ENCODE data around the gene ELF4. TPM values are rescaled to one million over a fixed set of nuclear protein-coding genes. Genes with fewer than 3 reads are reported as not detected.

ELF4 gene
- total RNA-seq, 2 donors from 2014 or later: 6.5 to 6.9 TPM

DNA sequence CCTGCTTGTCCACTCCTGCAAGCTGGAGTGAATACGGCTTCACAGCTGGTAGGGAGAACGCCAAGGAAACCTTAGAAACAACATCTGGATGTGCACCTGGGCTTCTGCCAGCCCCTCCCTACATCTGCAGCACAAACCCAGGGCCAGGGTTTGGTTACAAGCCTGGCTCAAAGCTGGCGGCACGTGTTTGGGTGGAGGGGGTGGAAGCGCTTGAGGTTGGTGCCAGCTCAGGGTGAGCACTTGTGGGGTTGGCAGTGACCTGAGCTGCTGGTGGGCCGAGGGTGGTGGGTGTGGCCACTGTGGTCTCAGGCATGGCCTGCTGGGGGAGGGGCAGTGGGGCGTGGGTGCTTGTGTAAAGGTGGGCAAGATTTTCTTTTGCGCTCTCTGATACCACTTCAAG lies 15.6 kb downstream of the ELF4 start:
- DNase-seq (ENCODE audit: low spot score): no peak
- no peaks in the 10 kb centered on the region for H3K27me3 ChIP-seq (replicated peaks; ENCODE audit: insufficient read depth)
- H3K9me3 ChIP-seq: no peaks in the 10 kb centered on the region
- WGBS: 65% methylated on average over 5 of the region's 8 CpGs
- no peak overlapping the region for H3K27ac ChIP-seq
- no peaks in the 10 kb centered on the region for H3K36me3 ChIP-seq
- intact Hi-C loops (cut with DNase I): no loop called here
- H3K4me1 ChIP-seq (replicated peaks): no peaks in the 10 kb centered on the region
- TF ChIP-seq, protein P1, sequence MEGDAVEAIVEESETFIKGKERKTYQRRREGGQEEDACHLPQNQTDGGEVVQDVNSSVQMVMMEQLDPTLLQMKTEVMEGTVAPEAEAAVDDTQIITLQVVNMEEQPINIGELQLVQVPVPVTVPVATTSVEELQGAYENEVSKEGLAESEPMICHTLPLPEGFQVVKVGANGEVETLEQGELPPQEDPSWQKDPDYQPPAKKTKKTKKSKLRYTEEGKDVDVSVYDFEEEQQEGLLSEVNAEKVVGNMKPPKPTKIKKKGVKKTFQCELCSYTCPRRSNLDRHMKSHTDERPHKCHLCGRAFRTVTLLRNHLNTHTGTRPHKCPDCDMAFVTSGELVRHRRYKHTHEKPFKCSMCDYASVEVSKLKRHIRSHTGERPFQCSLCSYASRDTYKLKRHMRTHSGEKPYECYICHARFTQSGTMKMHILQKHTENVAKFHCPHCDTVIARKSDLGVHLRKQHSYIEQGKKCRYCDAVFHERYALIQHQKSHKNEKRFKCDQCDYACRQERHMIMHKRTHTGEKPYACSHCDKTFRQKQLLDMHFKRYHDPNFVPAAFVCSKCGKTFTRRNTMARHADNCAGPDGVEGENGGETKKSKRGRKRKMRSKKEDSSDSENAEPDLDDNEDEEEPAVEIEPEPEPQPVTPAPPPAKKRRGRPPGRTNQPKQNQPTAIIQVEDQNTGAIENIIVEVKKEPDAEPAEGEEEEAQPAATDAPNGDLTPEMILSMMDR (IDR thresholded peaks at IDR 0.05): no peak
- TF ChIP-seq POLR2A (IDR thresholded peaks at IDR 0.05) (no peak), POLR2AphosphoS5 (IDR thresholded peaks at IDR 0.05) (no peak)
- no peak overlapping the region for H3K4me3 ChIP-seq

DNA sequence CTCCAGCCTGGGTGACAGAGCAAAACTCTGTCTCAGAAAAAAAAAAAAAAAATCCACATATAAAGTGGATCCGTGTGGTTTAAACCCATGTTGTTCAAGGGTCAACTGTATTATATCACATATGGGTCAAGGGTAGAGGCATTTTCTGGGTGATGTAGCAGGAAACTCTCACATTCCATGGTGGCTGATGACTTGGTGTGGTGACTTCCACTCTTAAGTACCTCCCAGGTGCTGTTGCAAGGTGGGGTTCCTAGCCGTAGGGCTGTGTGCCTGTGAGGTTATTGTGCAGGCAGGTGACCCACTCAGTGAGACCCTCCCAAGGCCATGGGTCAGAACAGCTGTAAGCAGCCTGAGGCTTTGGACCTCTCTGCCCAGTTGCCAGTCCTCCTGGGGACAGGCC lies 17.0 kb downstream of the ELF4 start:
- Histone ChIP-seq H3K27me3 (replicated peaks; ENCODE audit: insufficient read depth) (no peaks in the 10 kb centered on the region), H3K36me3 (no peaks in the 10 kb centered on the region), H3K27ac (no peak overlapping the region), H3K4me3 (no peak overlapping the region), H3K4me1 (replicated peaks) (no peaks in the 10 kb centered on the region), H3K9me3 (no peaks in the 10 kb centered on the region)
- intact Hi-C loops (cut with DNase I): no loop called here
- no peak for DNase-seq (ENCODE audit: low spot score)
- WGBS: 84% methylated on average over 2 of the region's 2 CpGs
- TF ChIP-seq POLR2A (IDR thresholded peaks at IDR 0.05) (no peak), POLR2AphosphoS5 (IDR thresholded peaks at IDR 0.05) (no peak)
- TF ChIP-seq, protein P1 (IDR thresholded peaks at IDR 0.05): no peak

DNA sequence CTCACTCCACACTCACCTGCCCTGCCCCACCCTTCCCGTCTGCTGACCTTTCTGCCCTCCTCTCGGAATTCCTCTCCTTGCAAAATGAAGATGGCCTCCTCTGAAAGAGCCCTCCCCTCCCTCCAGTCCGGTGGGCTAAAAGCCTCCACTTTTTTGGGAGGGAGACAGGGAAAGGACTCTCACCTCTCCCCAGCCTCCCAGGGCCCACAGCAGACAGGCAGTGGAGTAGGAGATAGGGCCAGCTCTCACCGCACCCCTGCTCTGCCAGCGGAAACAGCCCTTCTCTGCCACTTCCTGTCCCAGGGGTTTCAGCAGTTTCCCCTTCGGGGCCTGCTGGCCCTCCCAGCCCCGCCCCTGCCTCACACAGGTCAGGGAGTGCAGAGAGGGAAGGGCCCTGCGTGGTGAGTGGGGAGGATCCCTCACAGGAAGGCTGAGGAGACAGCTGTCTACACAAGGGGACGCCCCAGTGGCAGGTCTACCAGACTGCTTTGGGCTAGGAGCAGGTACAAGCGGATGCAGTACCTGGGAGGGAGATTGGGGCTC lies 18.2 kb downstream of the ELF4 start:
- intact Hi-C loops (cut with DNase I): no loop called here
- 71% methylated on average over 10 of the region's 10 CpGs for WGBS
- no peaks in the 10 kb centered on the region for H3K4me1 ChIP-seq (replicated peaks)

DNA sequence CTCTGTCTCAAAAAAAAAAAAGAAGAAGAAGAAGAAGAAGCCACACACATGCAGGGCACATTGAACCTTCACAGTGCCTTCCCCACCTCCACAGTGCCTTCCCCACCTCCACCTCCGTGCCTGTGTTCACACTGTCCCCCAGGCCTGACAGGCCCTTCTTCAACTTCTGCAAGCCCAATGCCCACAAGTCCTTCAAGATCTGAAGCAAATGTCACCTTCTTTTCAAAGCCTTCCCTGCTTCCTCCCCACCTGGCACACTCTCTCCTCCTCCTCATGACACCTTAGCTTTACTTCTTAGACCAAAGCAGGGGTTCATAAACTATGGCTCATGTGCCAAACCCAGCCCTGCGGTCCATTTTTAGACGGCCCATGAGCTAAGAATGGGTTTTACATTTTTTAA lies 19.9 kb downstream of the ELF4 start:
- no peaks in the 10 kb centered on the region for H3K4me1 ChIP-seq (replicated peaks)
- DNase-seq (ENCODE audit: low spot score): no peak
- TF ChIP-seq, protein P1 (IDR thresholded peaks at IDR 0.05): no peak
- TF ChIP-seq POLR2AphosphoS5 (IDR thresholded peaks at IDR 0.05) (no peak), POLR2A (IDR thresholded peaks at IDR 0.05) (no peak)
- no peaks in the 10 kb centered on the region for H3K36me3 ChIP-seq
- H3K27ac ChIP-seq: no peak overlapping the region
- 88% methylated on average over 3 of the region's 3 CpGs for WGBS
- intact Hi-C loops (cut with DNase I): no loop called here
- no peaks in the 10 kb centered on the region for H3K9me3 ChIP-seq
- no peak overlapping the region for H3K4me3 ChIP-seq
- H3K27me3 ChIP-seq (replicated peaks; ENCODE audit: insufficient read depth): no peaks in the 10 kb centered on the region

More for the DNA sequence above, 18.2 kb downstream of the ELF4 start:
- TF ChIP-seq POLR2AphosphoS5 (IDR thresholded peaks at IDR 0.05): no peak
- TF ChIP-seq, protein P1 (IDR thresholded peaks at IDR 0.05): no peak
- TF ChIP-seq POLR2A (IDR thresholded peaks at IDR 0.05): no peak
- Histone ChIP-seq H3K36me3 (no peaks in the 10 kb centered on the region), H3K4me3 (no peak overlapping the region), H3K9me3 (no peaks in the 10 kb centered on the region), H3K27ac (no peak overlapping the region), H3K27me3 (replicated peaks; ENCODE audit: insufficient read depth) (no peaks in the 10 kb centered on the region)
- DNase-seq (ENCODE audit: low spot score): no peak

DNA sequence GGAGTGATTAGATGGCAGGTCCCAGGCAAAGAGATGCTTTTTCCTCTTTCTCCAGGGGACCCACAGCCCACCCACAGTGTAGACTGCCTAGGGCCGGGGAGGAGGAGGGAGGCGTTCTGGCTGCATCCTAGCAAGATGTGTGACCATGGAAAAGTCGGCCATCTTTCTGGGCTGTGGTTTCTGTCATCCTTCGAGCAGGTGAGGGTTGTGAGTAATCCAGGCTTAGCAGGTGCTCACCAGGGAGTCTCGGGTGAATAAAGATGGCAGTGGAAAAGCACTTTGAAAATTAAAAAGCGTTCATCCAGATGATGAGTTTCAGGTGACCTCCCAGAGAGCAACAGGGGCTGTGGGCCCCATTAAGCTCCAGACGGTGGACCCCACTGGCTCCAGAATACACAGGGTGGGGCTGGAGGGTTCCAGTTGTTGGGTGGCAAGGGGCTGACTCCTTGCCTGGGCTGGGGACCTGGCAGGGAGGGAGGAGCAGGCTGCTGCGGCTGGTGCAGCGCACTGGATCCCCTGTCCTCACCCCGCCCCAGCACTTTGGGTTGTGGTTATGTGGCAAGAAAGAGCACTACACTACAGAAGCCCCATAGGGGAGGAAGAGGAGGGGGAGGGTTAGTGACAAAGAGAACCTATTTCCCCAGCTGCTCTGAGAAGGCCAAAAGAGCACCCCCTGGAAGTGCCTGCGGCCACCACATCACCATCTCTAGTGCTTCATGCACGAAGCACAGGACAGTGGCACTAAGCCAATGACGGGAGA lies 23.7 kb downstream of the ELF4 start:
- no peak overlapping the region for H3K4me3 ChIP-seq
- 62% methylated on average over 8 of the region's 13 CpGs for WGBS
- no peak overlapping the region for H3K27ac ChIP-seq
- no peaks in the 10 kb centered on the region for H3K36me3 ChIP-seq
- no peak for DNase-seq (ENCODE audit: low spot score)
- H3K9me3 ChIP-seq: no peaks in the 10 kb centered on the region
- no peaks in the 10 kb centered on the region for H3K4me1 ChIP-seq (replicated peaks)
- intact Hi-C loops (cut with DNase I): no loop called here
- H3K27me3 ChIP-seq (replicated peaks; ENCODE audit: insufficient read depth): no peaks in the 10 kb centered on the region
- TF ChIP-seq POLR2A (IDR thresholded peaks at IDR 0.05) (no peak), POLR2AphosphoS5 (IDR thresholded peaks at IDR 0.05) (no peak)
- TF ChIP-seq, protein P1 (IDR thresholded peaks at IDR 0.05): no peak

Data from prostate gland (tissue), 2 donors.